ENCODE data around the gene SLC5A5.

DNA sequence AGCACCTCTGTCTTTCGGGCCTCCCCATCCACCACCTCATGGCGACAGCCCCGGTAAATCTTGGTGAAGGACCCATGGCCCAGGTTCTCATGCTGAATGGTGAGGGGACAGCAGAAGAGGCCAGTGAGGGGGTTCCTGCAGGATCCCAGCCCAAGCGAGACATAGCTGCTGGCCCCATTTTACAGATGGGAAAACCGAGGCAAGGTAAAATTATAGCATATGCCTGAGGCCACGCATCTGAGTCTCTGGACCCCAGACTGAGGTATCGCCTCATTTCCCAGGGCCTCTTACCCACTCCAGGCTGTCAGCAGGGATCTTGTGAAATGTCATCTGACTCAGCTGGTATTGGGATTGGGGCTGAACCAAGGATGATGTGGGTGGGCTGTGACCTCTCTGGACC lies 33.8 kb upstream of the SLC5A5 start:
- TF ChIP-seq, protein P1, sequence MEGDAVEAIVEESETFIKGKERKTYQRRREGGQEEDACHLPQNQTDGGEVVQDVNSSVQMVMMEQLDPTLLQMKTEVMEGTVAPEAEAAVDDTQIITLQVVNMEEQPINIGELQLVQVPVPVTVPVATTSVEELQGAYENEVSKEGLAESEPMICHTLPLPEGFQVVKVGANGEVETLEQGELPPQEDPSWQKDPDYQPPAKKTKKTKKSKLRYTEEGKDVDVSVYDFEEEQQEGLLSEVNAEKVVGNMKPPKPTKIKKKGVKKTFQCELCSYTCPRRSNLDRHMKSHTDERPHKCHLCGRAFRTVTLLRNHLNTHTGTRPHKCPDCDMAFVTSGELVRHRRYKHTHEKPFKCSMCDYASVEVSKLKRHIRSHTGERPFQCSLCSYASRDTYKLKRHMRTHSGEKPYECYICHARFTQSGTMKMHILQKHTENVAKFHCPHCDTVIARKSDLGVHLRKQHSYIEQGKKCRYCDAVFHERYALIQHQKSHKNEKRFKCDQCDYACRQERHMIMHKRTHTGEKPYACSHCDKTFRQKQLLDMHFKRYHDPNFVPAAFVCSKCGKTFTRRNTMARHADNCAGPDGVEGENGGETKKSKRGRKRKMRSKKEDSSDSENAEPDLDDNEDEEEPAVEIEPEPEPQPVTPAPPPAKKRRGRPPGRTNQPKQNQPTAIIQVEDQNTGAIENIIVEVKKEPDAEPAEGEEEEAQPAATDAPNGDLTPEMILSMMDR (IDR thresholded peaks at IDR 0.05): no peak
- TF ChIP-seq POLR2A (IDR thresholded peaks at IDR 0.05): no peak
